IPS-NIHi7 (cell line): ENCODE measurements around the gene CD82.
"Not testable (repeated sequence)": the region's sequence is repeated elsewhere in the genome, so short reads cannot be mapped to it uniquely, and the experiment has no call there.

Experiments
- DNase-seq: peaks from one replicate; pipeline ENCODE4 v3.0.0; 2012; ENCODE audit warnings: mixed read lengths; ENCODE audit errors: extremely low spot score

Gene CD82

GRCh38 chr11:44630511-44631210 lies 65.2 kb downstream of the CD82 start:
- DNase-seq = no peak

GRCh38 chr11:44631831-44632230 lies 66.4 kb downstream of the CD82 start:
- DNase-seq = no peak

- DNase-seq = peak; percentile 73
These were observed 67.1 kb downstream of the CD82 start for GRCh38 chr11:44632466-44633123.

GRCh38 chr11:44633641-44634040 lies 68.2 kb downstream of the CD82 start:
- no peak for DNase-seq

- peak; percentile 94 for DNase-seq
These were observed 69.2 kb downstream of the CD82 start for GRCh38 chr11:44634401-44635281.

DNA sequence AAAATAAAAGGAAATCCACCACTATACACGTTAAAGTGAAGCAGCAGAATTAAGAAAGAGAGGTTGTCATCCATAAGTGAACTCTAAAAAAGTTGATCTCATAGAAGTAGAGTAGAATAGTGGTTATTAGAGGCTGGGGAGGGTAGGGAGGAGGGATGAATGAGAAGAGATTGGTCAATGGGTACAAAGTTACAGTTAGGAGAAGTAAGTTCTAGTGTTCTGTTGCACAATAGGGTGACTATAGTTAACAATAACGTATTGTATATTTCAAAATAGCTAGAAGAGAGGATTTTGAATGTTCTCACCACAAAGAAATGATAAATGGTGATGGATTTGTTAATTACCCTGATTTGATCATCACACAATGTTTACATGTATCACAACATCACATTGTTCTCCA lies 72.0 kb downstream of the CD82 start:
- no peak for DNase-seq

DNA sequence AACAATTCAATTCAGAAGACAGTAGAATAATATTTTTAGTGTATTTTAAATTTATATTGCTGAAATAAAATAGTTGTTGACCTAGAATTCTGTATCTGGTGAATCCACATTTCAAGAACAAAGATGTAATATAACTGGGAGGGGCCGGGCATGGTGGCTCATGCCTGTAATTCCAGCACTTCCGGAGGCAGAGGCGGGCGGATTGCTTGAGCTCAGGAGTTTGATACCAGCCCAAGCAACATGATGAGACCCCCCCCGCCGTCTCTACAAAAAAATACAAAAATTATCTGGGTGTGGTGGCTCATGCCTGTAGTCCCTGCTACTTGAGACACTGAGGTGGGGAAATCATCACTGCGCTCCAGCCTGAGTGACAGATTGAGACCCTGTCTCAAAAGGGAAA lies 72.6 kb downstream of the CD82 start:
- DNase-seq = no peak

DNA sequence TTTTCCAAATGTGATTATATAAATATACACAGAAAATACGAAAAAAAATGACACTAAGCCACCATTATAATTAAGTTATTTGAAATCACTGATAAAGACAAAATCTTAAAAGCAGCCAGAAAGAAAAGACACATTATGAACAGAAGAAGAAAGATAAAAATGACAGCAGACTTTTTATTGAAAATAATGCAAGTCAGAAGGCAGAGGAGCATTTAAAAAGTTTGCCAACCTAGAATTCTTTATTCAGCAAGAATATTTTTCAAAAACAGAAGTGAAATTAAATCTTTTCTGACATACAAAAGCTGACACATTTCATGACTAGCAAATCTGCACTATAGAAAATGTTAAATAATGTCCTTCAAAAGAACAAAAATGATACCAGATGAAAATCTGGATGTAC lies 77.8 kb downstream of the CD82 start:
- DNase-seq = no peak

DNA sequence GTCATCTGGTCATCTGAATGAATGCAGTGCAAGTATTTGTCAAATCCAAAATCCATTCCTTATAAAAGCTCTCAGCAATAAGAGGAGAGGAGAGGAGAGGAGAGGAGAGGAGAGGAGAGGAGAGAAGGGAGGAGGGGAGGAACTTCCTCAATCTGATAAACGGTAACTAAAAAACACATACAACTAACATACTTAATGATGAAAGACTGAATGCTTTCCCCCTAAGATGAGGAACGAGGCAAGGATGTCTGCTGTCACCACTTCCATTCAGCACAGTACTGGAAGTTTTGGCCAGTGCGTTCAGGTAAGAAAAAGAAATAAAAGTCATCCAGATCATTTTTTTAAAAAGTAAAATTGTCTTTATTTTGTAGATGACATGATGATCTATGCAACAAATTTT lies 80.4 kb downstream of the CD82 start:
- no peak for DNase-seq

DNA sequence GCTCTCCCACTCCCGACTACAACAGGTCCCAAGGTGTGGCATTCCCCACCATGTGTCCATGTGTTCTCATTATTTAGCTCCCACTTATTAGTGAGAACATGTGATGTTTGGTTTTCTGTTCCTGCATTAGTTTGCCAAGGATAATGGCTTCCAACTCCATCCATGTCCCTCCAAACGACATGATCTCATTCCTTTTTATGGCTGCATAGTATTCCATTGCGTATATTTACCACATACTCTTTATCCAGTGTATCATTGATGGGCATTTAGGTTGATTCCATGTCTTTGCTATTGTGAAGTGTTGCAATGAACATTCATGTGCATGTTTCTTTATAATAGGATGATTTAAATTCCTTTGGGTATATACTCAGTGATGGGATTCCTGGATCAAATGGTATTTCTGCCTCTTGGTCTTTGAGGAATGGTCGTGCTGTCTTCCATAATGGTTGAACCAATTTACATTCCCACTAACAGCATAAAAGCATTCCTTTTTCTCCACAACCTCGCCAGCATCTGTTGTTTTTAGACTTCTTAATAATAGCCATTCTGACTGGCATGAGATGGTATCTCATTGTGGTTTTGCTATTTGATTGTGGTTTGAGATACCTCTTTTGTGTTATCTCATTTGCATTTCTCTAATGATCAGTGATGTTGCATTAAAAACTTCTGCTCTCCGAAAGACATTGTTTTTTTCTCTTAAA lies 81.9 kb downstream of the CD82 start:
- not testable (repeated sequence) for DNase-seq

GRCh38 chr11:44648109-44648508 lies 82.6 kb downstream of the CD82 start:
- no peak for DNase-seq

- DNase-seq = no peak
These were observed 86.2 kb downstream of the CD82 start for GRCh38 chr11:44651535-44652155.

GRCh38 chr11:44652901-44653644 lies 87.6 kb downstream of the CD82 start:
- DNase-seq = no peak

- no peak for DNase-seq
These were observed 88.6 kb downstream of the CD82 start for GRCh38 chr11:44654057-44654456.

DNA sequence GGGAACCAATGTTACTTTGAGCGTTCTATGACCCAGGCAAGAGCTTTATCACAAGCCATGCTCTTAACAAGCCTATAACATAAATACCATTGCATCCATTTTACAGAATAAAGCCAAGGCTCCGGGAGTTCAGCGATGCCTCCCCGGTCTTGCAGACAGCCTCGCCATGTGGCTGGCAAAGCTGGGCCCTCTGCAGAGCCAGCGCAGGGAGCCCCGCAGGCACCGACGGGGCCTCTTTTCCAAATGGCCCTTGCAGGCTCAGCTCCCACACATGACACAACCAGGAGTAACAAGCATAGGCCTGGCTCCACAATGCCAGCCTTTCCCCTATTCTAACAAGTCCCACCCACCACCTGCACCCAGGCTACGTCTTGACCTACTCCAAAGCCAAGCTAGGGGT lies 89.1 kb downstream of the CD82 start:
- DNase-seq = peak; percentile 7

DNA sequence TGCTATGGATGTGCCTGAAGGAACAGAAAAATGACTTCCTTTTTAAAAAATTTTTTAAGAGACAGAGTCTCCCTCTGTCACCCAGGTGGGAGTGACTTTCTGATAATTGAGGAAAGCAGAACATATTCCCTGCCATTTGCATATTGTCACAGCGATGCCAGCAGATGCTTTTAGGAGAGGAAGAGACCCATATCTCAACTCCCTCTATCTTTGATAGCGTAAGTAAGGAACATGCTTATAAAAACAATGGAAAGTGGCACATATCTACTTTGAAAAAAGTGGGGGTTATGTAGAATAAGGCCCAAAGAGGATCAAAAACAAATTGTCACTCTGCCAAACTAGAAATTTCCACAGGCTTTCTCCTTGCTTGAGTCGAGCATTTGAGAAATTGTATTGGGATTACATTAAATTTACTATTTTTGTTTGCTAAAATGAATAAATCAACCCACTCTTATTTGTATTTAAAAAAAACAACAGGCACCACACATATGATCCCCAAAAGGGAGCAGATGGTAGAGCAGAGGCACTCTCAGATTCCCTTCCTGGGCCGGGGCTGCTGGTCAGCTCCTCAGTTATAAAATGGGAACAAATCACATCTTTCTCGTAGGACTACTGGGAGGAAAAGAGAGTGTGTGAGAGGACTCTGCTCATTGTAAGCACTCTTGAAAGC lies 92.5 kb downstream of the CD82 start:
- no peak for DNase-seq

- DNase-seq = peak; percentile 66
These were observed 93.0 kb downstream of the CD82 start for GRCh38 chr11:44658506-44658850.

GRCh38 chr11:44659641-44660040 lies 94.2 kb downstream of the CD82 start:
- no peak for DNase-seq

GRCh38 chr11:44660535-44660934 lies 95.1 kb downstream of the CD82 start:
- not testable (repeated sequence) for DNase-seq

DNA sequence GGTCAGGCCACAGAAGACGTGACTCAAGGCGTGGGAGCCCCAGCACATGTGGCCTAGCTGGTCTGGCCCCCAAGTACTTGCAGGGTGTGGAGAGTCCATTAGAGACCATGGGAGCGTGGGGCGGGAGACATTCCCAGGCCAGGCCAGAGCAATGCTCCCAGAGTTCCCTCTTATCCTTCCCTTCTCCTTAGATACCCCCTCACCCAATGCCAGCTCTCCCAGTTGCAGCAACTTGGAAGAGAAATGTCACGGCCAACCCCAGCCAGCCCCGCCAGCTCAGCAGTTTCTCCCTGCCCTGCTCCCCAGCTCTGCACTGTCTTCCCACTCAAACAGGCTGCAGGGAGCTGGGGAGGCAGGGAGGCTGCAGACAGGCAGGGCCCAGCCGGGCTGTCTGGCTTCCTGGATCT lies 95.9 kb downstream of the CD82 start:
- DNase-seq = no peak
